ENCODE data around the gene ETV4. TPM values are rescaled to one million over a fixed set of nuclear protein-coding genes. Genes with fewer than 3 reads are reported as not detected.

Gene ETV4
- polyA plus RNA-seq, 1 donor from 2014 or later = 0.61 TPM

GRCh38 chr17:43581613-43582012, 35.5 kb upstream of the ETV4 start:
- Histone ChIP-seq H4K20me1 (ENCODE audit: insufficient read depth) (no peaks in the 10 kb centered on the region), H2AFZ (ENCODE audit: low read depth, low read length) (no peak overlapping the region), H3K9me2 (ENCODE audit: insufficient read depth, low read length) (no peaks in the 10 kb centered on the region), H3K36me3 (ENCODE audit: insufficient read depth, low read length) (no peaks in the 10 kb centered on the region), H3F3A (ENCODE audit: insufficient read depth, low read length, poor library complexity, severe bottlenecking) (no peaks in the 10 kb centered on the region), H3K4me2 (ENCODE audit: low read length) (no peak overlapping the region), H3K27ac (ENCODE audit: low read length) (no peak overlapping the region), H3K9me3 (ENCODE audit: low read length) (no peaks in the 10 kb centered on the region), H3K4me3 (ENCODE audit: low read length) (no peak overlapping the region), H3K27me3 (ENCODE audit: insufficient read depth, low read depth, low read length) (no peaks in the 10 kb centered on the region), H3K79me2 (replicated peaks; ENCODE audit: insufficient read depth, low read length) (no peaks in the 10 kb centered on the region), H3K9ac (ENCODE audit: low read length) (no peak overlapping the region)
- TF ChIP-seq REST (IDR thresholded peaks at IDR 0.05; ENCODE audit: borderline replicate concordance) (no peak), EP300 (conservative IDR thresholded peaks at IDR 0.05; ENCODE audit: poor library complexity, severe bottlenecking) (no peak), MXI1 (conservative IDR thresholded peaks at IDR 0.05; ENCODE audit: poor library complexity, severe bottlenecking) (no peak), CTCF (IDR thresholded peaks at IDR 0.05; ENCODE audit: poor library complexity, severe bottlenecking) (no peak), SMC3 (conservative IDR thresholded peaks at IDR 0.05; ENCODE audit: poor library complexity) (no peak), TAF1 (IDR thresholded peaks at IDR 0.05; ENCODE audit: low read depth) (no peak), POLR2AphosphoS5 (IDR thresholded peaks at IDR 0.05) (no peak), EZH2 (IDR thresholded peaks at IDR 0.05; ENCODE audit: borderline replicate concordance, insufficient read depth, low read length, poor library complexity, severe bottlenecking) (no peak), RAD21 (conservative IDR thresholded peaks at IDR 0.05) (no peak)

- Histone ChIP-seq H3K4me3 (ENCODE audit: low read length) (no peak overlapping the region), H4K20me1 (ENCODE audit: insufficient read depth) (no peaks in the 10 kb centered on the region), H3K27me3 (ENCODE audit: insufficient read depth, low read depth, low read length) (no peaks in the 10 kb centered on the region), H3F3A (ENCODE audit: insufficient read depth, low read length, poor library complexity, severe bottlenecking) (no peaks in the 10 kb centered on the region), H3K36me3 (ENCODE audit: insufficient read depth, low read length) (no peaks in the 10 kb centered on the region), H3K9me2 (ENCODE audit: insufficient read depth, low read length) (no peaks in the 10 kb centered on the region), H3K27ac (ENCODE audit: low read length) (no peak overlapping the region), H2AFZ (ENCODE audit: low read depth, low read length) (no peak overlapping the region), H3K4me2 (ENCODE audit: low read length) (no peak overlapping the region), H3K9ac (ENCODE audit: low read length) (no peak overlapping the region), H3K9me3 (ENCODE audit: low read length) (no peaks in the 10 kb centered on the region), H3K79me2 (replicated peaks; ENCODE audit: insufficient read depth, low read length) (no peaks in the 10 kb centered on the region)
- TF ChIP-seq EZH2 (IDR thresholded peaks at IDR 0.05; ENCODE audit: borderline replicate concordance, insufficient read depth, low read length, poor library complexity, severe bottlenecking) (no peak), CTCF (IDR thresholded peaks at IDR 0.05; ENCODE audit: poor library complexity, severe bottlenecking) (no peak), EP300 (conservative IDR thresholded peaks at IDR 0.05; ENCODE audit: poor library complexity, severe bottlenecking) (no peak), REST (IDR thresholded peaks at IDR 0.05; ENCODE audit: borderline replicate concordance) (no peak), TAF1 (IDR thresholded peaks at IDR 0.05; ENCODE audit: low read depth) (no peak), MXI1 (conservative IDR thresholded peaks at IDR 0.05; ENCODE audit: poor library complexity, severe bottlenecking) (no peak), SMC3 (conservative IDR thresholded peaks at IDR 0.05; ENCODE audit: poor library complexity) (no peak), RAD21 (conservative IDR thresholded peaks at IDR 0.05) (no peak), POLR2AphosphoS5 (IDR thresholded peaks at IDR 0.05) (no peak)
These were observed 35.0 kb upstream of the ETV4 start for GRCh38 chr17:43581130-43581529.

Measured in neural cell (in vitro differentiated cells).